ENCODE data around the gene GPX2. TPM values are rescaled to one million over a fixed set of nuclear protein-coding genes. Genes with fewer than 3 reads are reported as not detected.
A peak's percentile ranks its signal among the peaks of the same experiment; 100 is the strongest.

GPX2 gene
- total and polyA plus RNA-seq, 4 donors = 6.9 to 1,067 (median 325) TPM

- no peak overlapping the region for H3K27ac ChIP-seq (ENCODE audit: low read depth in 1 of 2, low read length in 2 of 2)
- TF ChIP-seq REST (IDR thresholded peaks at IDR 0.05) (no peak), ZBTB33 (IDR thresholded peaks at IDR 0.05) (no peak), JUND (IDR thresholded peaks at IDR 0.05) (no peak), SP1 (IDR thresholded peaks at IDR 0.05) (no peak), GABPA (IDR thresholded peaks at IDR 0.05 in 1 of 2, conservative IDR thresholded peaks at IDR 0.05 in 1 of 2) (no peak), YY1 (IDR thresholded peaks at IDR 0.05) (no peak), FOXA2 (IDR thresholded peaks at IDR 0.05) (no peak), HNF4A (conservative IDR thresholded peaks at IDR 0.05) (no peak), FOXA1 (IDR thresholded peaks at IDR 0.05) (no peak), HNF4G (IDR thresholded peaks at IDR 0.05) (no peak), ATF3 (IDR thresholded peaks at IDR 0.05) (no peak), MAX (IDR thresholded peaks at IDR 0.05) (no peak), EGR1 (IDR thresholded peaks at IDR 0.05; ENCODE audit: low read depth in 2 of 2) (no peak), RXRA (IDR thresholded peaks at IDR 0.05) (no peak), RAD21 (IDR thresholded peaks at IDR 0.05) (no peak)
- no peaks in the 10 kb centered on the region for H3K36me3 ChIP-seq (ENCODE audit: control insufficient read depth in 4 of 4, insufficient read depth in 3 of 4, low read depth in 1 of 4, low read length in 3 of 4)
- H3K4me1 ChIP-seq (ENCODE audit: control insufficient read depth in 4 of 4, insufficient read depth in 4 of 4, low read length in 3 of 4) = peaks cover 11 to 30% (median 15%) of the 10 kb centered on the region in 4 donors
- no peaks in the 10 kb centered on the region for H3K27me3 ChIP-seq (ENCODE audit: control insufficient read depth in 4 of 4, insufficient read depth in 4 of 4, low read length in 3 of 4)
- 62% methylated on average over 2 of the region's 2 CpGs for WGBS
- H3K4me3 ChIP-seq (ENCODE audit: low read depth in 1 of 3, low read length in 3 of 3) = no peak overlapping the region
- H3K9ac ChIP-seq (ENCODE audit: low read depth in 1 of 2, low read length in 2 of 2) = no peak overlapping the region
- no peaks in the 10 kb centered on the region for H3K9me3 ChIP-seq (ENCODE audit: control insufficient read depth in 4 of 4, low read length in 3 of 4)
- no peak for DNase-seq (ENCODE audit: low spot score)
These were observed 26.7 kb downstream of the GPX2 start for GRCh38 chr14:64915797-64916196.

- no peaks in the 10 kb centered on the region for H3K9me3 ChIP-seq (ENCODE audit: control insufficient read depth in 4 of 4, low read length in 3 of 4)
- peak overlapping the region; percentile 60 to 96 (median 90) for H3K4me3 ChIP-seq (ENCODE audit: low read depth in 1 of 3, low read length in 3 of 3)
- no peak for TF ChIP-seq REST (IDR thresholded peaks at IDR 0.05)
- no peaks in the 10 kb centered on the region for H3K36me3 ChIP-seq (ENCODE audit: control insufficient read depth in 4 of 4, insufficient read depth in 3 of 4, low read depth in 1 of 4, low read length in 3 of 4)
- H3K27ac ChIP-seq (ENCODE audit: low read depth in 1 of 2, low read length in 2 of 2) = peak overlapping the region; percentile 91 to 93
- WGBS = 41% methylated on average over 4 of the region's 4 CpGs
- DNase-seq (ENCODE audit: low spot score) = no peak
- H3K27me3 ChIP-seq (ENCODE audit: control insufficient read depth in 4 of 4, insufficient read depth in 4 of 4, low read length in 3 of 4) = no peaks in the 10 kb centered on the region
- H3K9ac ChIP-seq (ENCODE audit: low read depth in 1 of 2, low read length in 2 of 2) = peak overlapping the region; percentile 80 to 83
- peaks cover 11 to 27% (median 15%) of the 10 kb centered on the region in 4 donors for H3K4me1 ChIP-seq (ENCODE audit: control insufficient read depth in 4 of 4, insufficient read depth in 4 of 4, low read length in 3 of 4)
These were observed 27.5 kb downstream of the GPX2 start for GRCh38 chr14:64915029-64915424.
